Esophagus squamous epithelium (tissue), 4 donors: ENCODE results near the gene VIL1.

Experiments used
- CTCF ChIP-seq, 6 experiments: fragments of 450-650 bp in 4 of 6; fragments of 200-600 bp in 2 of 6; sonication (generic) in 2 of 6; IDR thresholded peaks; one replicate each; pipeline ENCODE4 v1.5.1; 2016 to 2019; ENCODE audit warnings: antibody characterized with exemption in 6 of 6, mild to moderate bottlenecking in 4 of 6, moderate library complexity in 4 of 6
- POLR2A ChIP-seq, 4 donors: fragments of 450-650 bp; IDR thresholded peaks; one replicate each; pipeline ENCODE4 v1.6.1; 2017; ENCODE audit warnings: antibody characterized with exemption in 4 of 4, mild to moderate bottlenecking in 4 of 4, moderate library complexity in 3 of 4

- TF ChIP-seq CTCF (IDR thresholded peaks at IDR 0.05), result no peak
- no peak for TF ChIP-seq POLR2A (IDR thresholded peaks at IDR 0.05)
These were observed 17.0 kb upstream of the VIL1 start for GRCh38 chr2:218401890-218402289.
